Brain pericyte (primary cell): Measurements from ENCODE around the gene SLC39A9.

Source experiments
- DNase-seq: peaks from one replicate; pipeline ENCODE4 v3.0.0-alpha.2; 2012; ENCODE audit warnings: low read depth, low spot score

SLC39A9 gene

GRCh38 chr14:69424149-69424923 is 25.8 kb downstream of the SLC39A9 start:
- no peak for DNase-seq

- no peak for DNase-seq
These were observed 29.1 kb downstream of the SLC39A9 start for GRCh38 chr14:69427596-69427995.

- no peak for DNase-seq
These were observed 30.0 kb downstream of the SLC39A9 start for GRCh38 chr14:69428289-69428998.

- DNase-seq = no peak
These were observed 31.2 kb downstream of the SLC39A9 start for GRCh38 chr14:69429643-69430042.

GRCh38 chr14:69430306-69430939 is 31.9 kb downstream of the SLC39A9 start:
- no peak for DNase-seq

GRCh38 chr14:69432364-69432763 is 33.9 kb downstream of the SLC39A9 start:
- no peak for DNase-seq

GRCh38 chr14:69439521-69440270 is 41.2 kb downstream of the SLC39A9 start:
- no peak for DNase-seq

GRCh38 chr14:69441948-69442347 is 43.5 kb downstream of the SLC39A9 start:
- DNase-seq = no peak

- DNase-seq = no peak
These were observed 44.9 kb downstream of the SLC39A9 start for GRCh38 chr14:69443296-69443805.

GRCh38 chr14:69449216-69449615 is 50.7 kb downstream of the SLC39A9 start:
- DNase-seq = no peak

- no peak for DNase-seq
These were observed 53.4 kb downstream of the SLC39A9 start for GRCh38 chr14:69451941-69452340.

- no peak for DNase-seq
These were observed 59.9 kb downstream of the SLC39A9 start for GRCh38 chr14:69458350-69458749.

- no peak for DNase-seq
These were observed 60.6 kb downstream of the SLC39A9 start for GRCh38 chr14:69459122-69459521.

GRCh38 chr14:69460093-69460701 is 61.7 kb downstream of the SLC39A9 start:
- peak; percentile 40 for DNase-seq

- no peak for DNase-seq
These were observed 65.9 kb downstream of the SLC39A9 start for GRCh38 chr14:69464379-69464778.

GRCh38 chr14:69464829-69465228 is 66.3 kb downstream of the SLC39A9 start:
- DNase-seq = peak; percentile 45

GRCh38 chr14:69468949-69469348 is 70.5 kb downstream of the SLC39A9 start:
- no peak for DNase-seq

GRCh38 chr14:69471436-69471835 is 72.9 kb downstream of the SLC39A9 start:
- no peak for DNase-seq

GRCh38 chr14:69471916-69472315 is 73.4 kb downstream of the SLC39A9 start:
- no peak for DNase-seq

- no peak for DNase-seq
These were observed 74.8 kb downstream of the SLC39A9 start for GRCh38 chr14:69473260-69473659.

GRCh38 chr14:69473946-69474345 is 75.5 kb downstream of the SLC39A9 start:
- DNase-seq = no peak
